ENCODE data around the gene SMCHD1.

DNA sequence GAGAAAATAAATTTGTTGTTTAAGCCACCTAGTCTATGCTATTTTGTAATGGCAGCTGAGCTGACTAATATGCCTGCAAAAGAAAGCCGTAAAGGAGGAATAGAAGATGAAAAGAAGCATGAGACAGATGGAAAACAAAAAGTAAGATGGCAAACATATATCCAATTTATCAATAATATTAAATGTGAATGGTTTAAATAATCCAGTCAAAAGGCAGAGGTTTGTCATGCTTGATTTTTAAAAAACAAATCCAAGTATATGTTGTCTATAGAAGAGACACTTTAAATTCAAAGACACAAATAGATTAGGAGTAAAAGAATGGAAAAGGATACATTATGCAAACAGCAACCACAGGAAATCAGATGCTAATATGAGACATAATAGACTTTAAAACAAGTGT lies 155.9 kb downstream of the SMCHD1 start:
- TF ChIP-seq, protein P1, sequence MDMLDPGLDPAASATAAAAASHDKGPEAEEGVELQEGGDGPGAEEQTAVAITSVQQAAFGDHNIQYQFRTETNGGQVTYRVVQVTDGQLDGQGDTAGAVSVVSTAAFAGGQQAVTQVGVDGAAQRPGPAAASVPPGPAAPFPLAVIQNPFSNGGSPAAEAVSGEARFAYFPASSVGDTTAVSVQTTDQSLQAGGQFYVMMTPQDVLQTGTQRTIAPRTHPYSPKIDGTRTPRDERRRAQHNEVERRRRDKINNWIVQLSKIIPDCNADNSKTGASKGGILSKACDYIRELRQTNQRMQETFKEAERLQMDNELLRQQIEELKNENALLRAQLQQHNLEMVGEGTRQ (IDR thresholded peaks at IDR 0.05): no peak
- TF ChIP-seq RAD21 (conservative IDR thresholded peaks at IDR 0.05 in 1 of 2, IDR thresholded peaks at IDR 0.05 in 1 of 2) (no peak), CEBPB (IDR thresholded peaks at IDR 0.05) (no peak), ZSCAN20 (CRISPR knock-in tag; IDR thresholded peaks at IDR 0.05) (no peak), POLR2A (IDR thresholded peaks at IDR 0.05; ENCODE audit: low read length) (no peak), SMC3 (IDR thresholded peaks at IDR 0.05) (no peak)
- TF ChIP-seq, protein P2, sequence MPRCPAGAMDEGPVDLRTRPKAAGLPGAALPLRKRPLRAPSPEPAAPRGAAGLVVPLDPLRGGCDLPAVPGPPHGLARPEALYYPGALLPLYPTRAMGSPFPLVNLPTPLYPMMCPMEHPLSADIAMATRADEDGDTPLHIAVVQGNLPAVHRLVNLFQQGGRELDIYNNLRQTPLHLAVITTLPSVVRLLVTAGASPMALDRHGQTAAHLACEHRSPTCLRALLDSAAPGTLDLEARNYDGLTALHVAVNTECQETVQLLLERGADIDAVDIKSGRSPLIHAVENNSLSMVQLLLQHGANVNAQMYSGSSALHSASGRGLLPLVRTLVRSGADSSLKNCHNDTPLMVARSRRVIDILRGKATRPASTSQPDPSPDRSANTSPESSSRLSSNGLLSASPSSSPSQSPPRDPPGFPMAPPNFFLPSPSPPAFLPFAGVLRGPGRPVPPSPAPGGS (IDR thresholded peaks at IDR 0.05): no peak
- TF ChIP-seq, protein P3, sequence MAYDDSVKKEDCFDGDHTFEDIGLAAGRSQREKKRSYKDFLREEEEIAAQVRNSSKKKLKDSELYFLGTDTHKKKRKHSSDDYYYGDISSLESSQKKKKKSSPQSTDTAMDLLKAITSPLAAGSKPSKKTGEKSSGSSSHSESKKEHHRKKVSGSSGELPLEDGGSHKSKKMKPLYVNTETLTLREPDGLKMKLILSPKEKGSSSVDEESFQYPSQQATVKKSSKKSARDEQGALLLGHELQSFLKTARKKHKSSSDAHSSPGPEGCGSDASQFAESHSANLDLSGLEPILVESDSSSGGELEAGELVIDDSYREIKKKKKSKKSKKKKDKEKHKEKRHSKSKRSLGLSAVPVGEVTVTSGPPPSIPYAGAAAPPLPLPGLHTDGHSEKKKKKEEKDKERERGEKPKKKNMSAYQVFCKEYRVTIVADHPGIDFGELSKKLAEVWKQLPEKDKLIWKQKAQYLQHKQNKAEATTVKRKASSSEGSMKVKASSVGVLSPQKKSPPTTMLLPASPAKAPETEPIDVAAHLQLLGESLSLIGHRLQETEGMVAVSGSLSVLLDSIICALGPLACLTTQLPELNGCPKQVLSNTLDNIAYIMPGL (CRISPR knock-in tag; IDR thresholded peaks at IDR 0.05; ENCODE audit: borderline replicate concordance): no peak
- TF ChIP-seq, protein P4, sequence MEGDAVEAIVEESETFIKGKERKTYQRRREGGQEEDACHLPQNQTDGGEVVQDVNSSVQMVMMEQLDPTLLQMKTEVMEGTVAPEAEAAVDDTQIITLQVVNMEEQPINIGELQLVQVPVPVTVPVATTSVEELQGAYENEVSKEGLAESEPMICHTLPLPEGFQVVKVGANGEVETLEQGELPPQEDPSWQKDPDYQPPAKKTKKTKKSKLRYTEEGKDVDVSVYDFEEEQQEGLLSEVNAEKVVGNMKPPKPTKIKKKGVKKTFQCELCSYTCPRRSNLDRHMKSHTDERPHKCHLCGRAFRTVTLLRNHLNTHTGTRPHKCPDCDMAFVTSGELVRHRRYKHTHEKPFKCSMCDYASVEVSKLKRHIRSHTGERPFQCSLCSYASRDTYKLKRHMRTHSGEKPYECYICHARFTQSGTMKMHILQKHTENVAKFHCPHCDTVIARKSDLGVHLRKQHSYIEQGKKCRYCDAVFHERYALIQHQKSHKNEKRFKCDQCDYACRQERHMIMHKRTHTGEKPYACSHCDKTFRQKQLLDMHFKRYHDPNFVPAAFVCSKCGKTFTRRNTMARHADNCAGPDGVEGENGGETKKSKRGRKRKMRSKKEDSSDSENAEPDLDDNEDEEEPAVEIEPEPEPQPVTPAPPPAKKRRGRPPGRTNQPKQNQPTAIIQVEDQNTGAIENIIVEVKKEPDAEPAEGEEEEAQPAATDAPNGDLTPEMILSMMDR (IDR thresholded peaks at IDR 0.05): no peak
- TF ChIP-seq, protein P5, sequence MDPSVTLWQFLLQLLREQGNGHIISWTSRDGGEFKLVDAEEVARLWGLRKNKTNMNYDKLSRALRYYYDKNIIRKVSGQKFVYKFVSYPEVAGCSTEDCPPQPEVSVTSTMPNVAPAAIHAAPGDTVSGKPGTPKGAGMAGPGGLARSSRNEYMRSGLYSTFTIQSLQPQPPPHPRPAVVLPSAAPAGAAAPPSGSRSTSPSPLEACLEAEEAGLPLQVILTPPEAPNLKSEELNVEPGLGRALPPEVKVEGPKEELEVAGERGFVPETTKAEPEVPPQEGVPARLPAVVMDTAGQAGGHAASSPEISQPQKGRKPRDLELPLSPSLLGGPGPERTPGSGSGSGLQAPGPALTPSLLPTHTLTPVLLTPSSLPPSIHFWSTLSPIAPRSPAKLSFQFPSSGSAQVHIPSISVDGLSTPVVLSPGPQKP (IDR thresholded peaks at IDR 0.05; ENCODE audit: low read depth, low read length): no peak
- TF ChIP-seq, protein P6, sequence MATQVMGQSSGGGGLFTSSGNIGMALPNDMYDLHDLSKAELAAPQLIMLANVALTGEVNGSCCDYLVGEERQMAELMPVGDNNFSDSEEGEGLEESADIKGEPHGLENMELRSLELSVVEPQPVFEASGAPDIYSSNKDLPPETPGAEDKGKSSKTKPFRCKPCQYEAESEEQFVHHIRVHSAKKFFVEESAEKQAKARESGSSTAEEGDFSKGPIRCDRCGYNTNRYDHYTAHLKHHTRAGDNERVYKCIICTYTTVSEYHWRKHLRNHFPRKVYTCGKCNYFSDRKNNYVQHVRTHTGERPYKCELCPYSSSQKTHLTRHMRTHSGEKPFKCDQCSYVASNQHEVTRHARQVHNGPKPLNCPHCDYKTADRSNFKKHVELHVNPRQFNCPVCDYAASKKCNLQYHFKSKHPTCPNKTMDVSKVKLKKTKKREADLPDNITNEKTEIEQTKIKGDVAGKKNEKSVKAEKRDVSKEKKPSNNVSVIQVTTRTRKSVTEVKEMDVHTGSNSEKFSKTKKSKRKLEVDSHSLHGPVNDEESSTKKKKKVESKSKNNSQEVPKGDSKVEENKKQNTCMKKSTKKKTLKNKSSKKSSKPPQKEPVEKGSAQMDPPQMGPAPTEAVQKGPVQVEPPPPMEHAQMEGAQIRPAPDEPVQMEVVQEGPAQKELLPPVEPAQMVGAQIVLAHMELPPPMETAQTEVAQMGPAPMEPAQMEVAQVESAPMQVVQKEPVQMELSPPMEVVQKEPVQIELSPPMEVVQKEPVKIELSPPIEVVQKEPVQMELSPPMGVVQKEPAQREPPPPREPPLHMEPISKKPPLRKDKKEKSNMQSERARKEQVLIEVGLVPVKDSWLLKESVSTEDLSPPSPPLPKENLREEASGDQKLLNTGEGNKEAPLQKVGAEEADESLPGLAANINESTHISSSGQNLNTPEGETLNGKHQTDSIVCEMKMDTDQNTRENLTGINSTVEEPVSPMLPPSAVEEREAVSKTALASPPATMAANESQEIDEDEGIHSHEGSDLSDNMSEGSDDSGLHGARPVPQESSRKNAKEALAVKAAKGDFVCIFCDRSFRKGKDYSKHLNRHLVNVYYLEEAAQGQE (IDR thresholded peaks at IDR 0.05): no peak

All from A549 (cell line).